HEK293 (cell line): Measurements from ENCODE around the gene HSD17B1.

Experiments
- CTCF ChIA-PET: fragments of 350-600 bp; formaldehyde crosslinking; extraction: SDS; loops from one replicate; lab custom pipeline; 2021; ENCODE audit warnings: antibody characterized with exemption; lab: Yijun Ruan, JAX
- POLR2A ChIA-PET: fragments of 300-600 bp; formaldehyde crosslinking; extraction: SDS; loops from one replicate; lab custom pipeline; 2020; ENCODE audit warnings: antibody characterized with exemption, inconsistent platforms; lab: Yijun Ruan, JAX
- H3K27ac ChIP-seq: fragments of 200-500 bp; sonication (Bioruptor generic); 2 replicates; pipeline ENCODE4 v1.5.1; 2014; ENCODE audit warnings: low read depth, low read length, control low read depth, inconsistent platforms; ENCODE audit errors: extremely low read depth
- H3K36me3 ChIP-seq, 2 experiments: fragments of 200-500 bp in 1 of 2; sonication (Bioruptor generic) in 1 of 2; 1 replicate in 1 of 2; 2 replicates in 1 of 2; pipeline ENCODE4 v1.5.1; 2014 to 2017; ENCODE audit warnings: inconsistent platforms in 2 of 2, low read length in 2 of 2; ENCODE audit not compliant: control insufficient read depth in 2 of 2, insufficient read depth in 1 of 2
- H3K4me1 ChIP-seq: fragments of 200-500 bp; sonication (Bioruptor generic); 2 replicates; pipeline ENCODE4 v1.5.1; 2014; ENCODE audit warnings: mild to moderate bottlenecking, low read length, inconsistent platforms; ENCODE audit not compliant: control insufficient read depth, insufficient read depth
- H3K4me3 ChIP-seq: 2 replicates; pipeline ENCODE4 v1.5.1; 2011; ENCODE audit warnings: low read depth, mild to moderate bottlenecking, control low read depth, low read length, moderate library complexity
- H3K9me3 ChIP-seq: fragments of 200-500 bp; sonication (Bioruptor generic); 2 replicates; pipeline ENCODE4 v1.5.1; 2014; ENCODE audit warnings: low read depth, low read length, inconsistent platforms; ENCODE audit not compliant: control insufficient read depth, insufficient read depth
- PRDM6 ChIP-seq: fragments of 450-650 bp; formaldehyde crosslinking; IDR thresholded peaks from 2 replicates; pipeline ENCODE4 v1.5.1; 2017; ENCODE audit warnings: missing biosample characterization, missing genetic modification characterization
- TSHZ1 ChIP-seq: fragments of 450-650 bp; formaldehyde crosslinking; IDR thresholded peaks from 2 replicates; pipeline ENCODE4 v1.5.1; 2016; ENCODE audit warnings: missing biosample characterization, missing genetic modification characterization, borderline replicate concordance
- WT1 ChIP-seq: fragments of 450-650 bp; formaldehyde crosslinking; IDR thresholded peaks from 2 replicates; pipeline ENCODE4 v1.5.1; 2016; ENCODE audit warnings: missing biosample characterization, missing genetic modification characterization
- ZNF146 ChIP-seq: fragments of 450-650 bp; formaldehyde crosslinking; IDR thresholded peaks from 2 replicates; pipeline ENCODE4 v1.5.1; 2016; ENCODE audit warnings: missing biosample characterization, missing genetic modification characterization
- ZNF280D ChIP-seq: fragments of 450-650 bp; formaldehyde crosslinking; IDR thresholded peaks from 2 replicates; pipeline ENCODE4 v1.5.1; 2016; ENCODE audit warnings: missing biosample characterization, missing genetic modification characterization
- ZNF302 ChIP-seq: fragments of 450-650 bp; formaldehyde crosslinking; IDR thresholded peaks from 2 replicates; pipeline ENCODE4 v1.5.1; 2016; ENCODE audit warnings: missing biosample characterization, missing genetic modification characterization, low read depth
- ZNF324 ChIP-seq: fragments of 450-650 bp; formaldehyde crosslinking; IDR thresholded peaks from 2 replicates; pipeline ENCODE4 v1.5.1; 2016; ENCODE audit warnings: missing biosample characterization, missing genetic modification characterization
- ZNF335 ChIP-seq: fragments of 450-650 bp; formaldehyde crosslinking; conservative IDR thresholded peaks from 2 replicates; pipeline ENCODE4 v1.5.1; 2016; ENCODE audit warnings: missing biosample characterization, missing genetic modification characterization
- ZNF394 ChIP-seq: fragments of 450-650 bp; formaldehyde crosslinking; IDR thresholded peaks from 2 replicates; pipeline ENCODE4 v1.5.1; 2016; ENCODE audit warnings: missing biosample characterization, missing genetic modification characterization, mild to moderate bottlenecking, moderate library complexity, borderline replicate concordance
- ZNF513 ChIP-seq: fragments of 450-650 bp; IDR thresholded peaks from 2 replicates; pipeline ENCODE4 v1.5.1; 2018; ENCODE audit warnings: missing biosample characterization, missing genetic modification characterization
- ZNF629 ChIP-seq: fragments of 450-650 bp; formaldehyde crosslinking; IDR thresholded peaks from 2 replicates; pipeline ENCODE4 v1.5.1; 2017; ENCODE audit warnings: missing biosample characterization, missing genetic modification characterization
- ZNF768 ChIP-seq: fragments of 450-650 bp; formaldehyde crosslinking; IDR thresholded peaks from 2 replicates; pipeline ENCODE4 v1.5.1; 2018; ENCODE audit warnings: missing biosample characterization, mild to moderate bottlenecking, missing genetic modification characterization
- TF ChIP-seq, protein P1 (sequence below): fragments of 450-650 bp; formaldehyde crosslinking; IDR thresholded peaks from 2 replicates; pipeline ENCODE4 v1.5.1; 2017; ENCODE audit warnings: missing biosample characterization, missing genetic modification characterization
- TF ChIP-seq, protein P2 (sequence below): fragments of 450-650 bp; formaldehyde crosslinking; IDR thresholded peaks from 2 replicates; pipeline ENCODE4 v1.5.1; 2016; ENCODE audit warnings: missing biosample characterization, missing genetic modification characterization
- TF ChIP-seq, protein P3 (sequence below): fragments of 450-650 bp; formaldehyde crosslinking; IDR thresholded peaks from 2 replicates; pipeline ENCODE4 v1.5.1; 2017; ENCODE audit warnings: missing biosample characterization, missing genetic modification characterization

Gene HSD17B1

GRCh38 chr17:42553866-42554249, 1.1 kb downstream of the HSD17B1 start:
- peaks cover 7% of the 10 kb centered on the region; the same call in 1 of the 2 replicates for H3K4me1 ChIP-seq
- no peak for TF ChIP-seq TSHZ1
- no peak for TF ChIP-seq ZNF394
- TF ChIP-seq ZNF302 (tag by site-specific recombination), result no peak
- TF ChIP-seq ZNF768, result peak; percentile 99; the same call in 1 of the 2 replicates
- TF ChIP-seq, all 188 proteins: peak for 1
- H3K36me3 ChIP-seq, result peaks cover 0 to 4% of the 10 kb centered on the region in 2 experiments; a peak in 2 of 3 replicates
- peak overlapping the region; percentile 95 for H3K27ac ChIP-seq
- no peaks in the 10 kb centered on the region for H3K9me3 ChIP-seq
- CTCF ChIA-PET, result interaction anchor here (1.0 to 1.4 kb wide), 3 partner anchors 11 to 24 kb away, joined by 3 to 4 read pairs (median 3); no protein-coding TSS in a partner anchor
- H3K4me3 ChIP-seq, result peak overlapping the region; percentile 68
- POLR2A ChIA-PET, result interaction anchor here (0.9 to 2.4 kb wide), 10 partner anchors 8 to 278 kb away, joined by 3 to 16 read pairs (median 6); partner anchors contain the start of genes CAVIN1, MLX, NAGLU and PSMC3IP

- Histone ChIP-seq H3K9me3 (no peaks in the 10 kb centered on the region), H3K4me3 (peak overlapping the region; percentile 68), H3K27ac (peak overlapping the region; percentile 95), H3K36me3 (peaks cover 0 to 4% of the 10 kb centered on the region in 2 experiments; a peak in 2 of 3 replicates), H3K4me1 (peaks cover 5% of the 10 kb centered on the region; the same call in 1 of the 2 replicates)
- ChIA-PET POLR2A (interaction anchor here (0.7 to 2.4 kb wide), 13 partner anchors 8 to 279 kb away, joined by 3 to 16 read pairs (median 5); partner anchors contain the start of genes CAVIN1, MLX, NAGLU and PSMC3IP), CTCF (interaction anchor here (0.6 to 1.6 kb wide), 10 partner anchors 8 to 453 kb away, joined by 3 to 8 read pairs (median 4); partner anchors contain the start of genes NAGLU and PSMC3IP)
- no peak; the same call in 1 of the 2 replicates for TF ChIP-seq ZNF324
- TF ChIP-seq, protein P1, sequence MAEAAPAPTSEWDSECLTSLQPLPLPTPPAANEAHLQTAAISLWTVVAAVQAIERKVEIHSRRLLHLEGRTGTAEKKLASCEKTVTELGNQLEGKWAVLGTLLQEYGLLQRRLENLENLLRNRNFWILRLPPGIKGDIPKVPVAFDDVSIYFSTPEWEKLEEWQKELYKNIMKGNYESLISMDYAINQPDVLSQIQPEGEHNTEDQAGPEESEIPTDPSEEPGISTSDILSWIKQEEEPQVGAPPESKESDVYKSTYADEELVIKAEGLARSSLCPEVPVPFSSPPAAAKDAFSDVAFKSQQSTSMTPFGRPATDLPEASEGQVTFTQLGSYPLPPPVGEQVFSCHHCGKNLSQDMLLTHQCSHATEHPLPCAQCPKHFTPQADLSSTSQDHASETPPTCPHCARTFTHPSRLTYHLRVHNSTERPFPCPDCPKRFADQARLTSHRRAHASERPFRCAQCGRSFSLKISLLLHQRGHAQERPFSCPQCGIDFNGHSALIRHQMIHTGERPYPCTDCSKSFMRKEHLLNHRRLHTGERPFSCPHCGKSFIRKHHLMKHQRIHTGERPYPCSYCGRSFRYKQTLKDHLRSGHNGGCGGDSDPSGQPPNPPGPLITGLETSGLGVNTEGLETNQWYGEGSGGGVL (tag by site-specific recombination), result no peak
- no peak; the same call in 1 of the 2 replicates for TF ChIP-seq PRDM6
- TF ChIP-seq, protein P2, sequence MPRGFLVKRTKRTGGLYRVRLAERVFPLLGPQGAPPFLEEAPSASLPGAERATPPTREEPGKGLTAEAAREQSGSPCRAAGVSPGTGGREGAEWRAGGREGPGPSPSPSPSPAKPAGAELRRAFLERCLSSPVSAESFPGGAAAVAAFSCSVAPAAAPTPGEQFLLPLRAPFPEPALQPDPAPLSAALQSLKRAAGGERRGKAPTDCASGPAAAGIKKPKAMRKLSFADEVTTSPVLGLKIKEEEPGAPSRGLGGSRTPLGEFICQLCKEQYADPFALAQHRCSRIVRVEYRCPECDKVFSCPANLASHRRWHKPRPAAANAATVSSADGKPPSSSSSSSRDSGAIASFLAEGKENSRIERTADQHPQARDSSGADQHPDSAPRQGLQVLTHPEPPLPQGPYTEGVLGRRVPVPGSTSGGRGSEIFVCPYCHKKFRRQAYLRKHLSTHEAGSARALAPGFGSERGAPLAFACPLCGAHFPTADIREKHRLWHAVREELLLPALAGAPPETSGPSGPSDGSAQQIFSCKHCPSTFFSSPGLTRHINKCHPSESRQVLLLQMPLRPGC (tag by site-specific recombination), result peak; percentile 55
- TF ChIP-seq ZNF513 (tag by site-specific recombination), result peak; percentile 47; the same call in 1 of the 2 replicates
- TF ChIP-seq ZNF335 (tag by site-specific recombination), result peak; percentile 96
- peak; percentile 8; the same call in 1 of the 2 replicates for TF ChIP-seq WT1 (tag by site-specific recombination)
- no peak for TF ChIP-seq ZNF280D (tag by site-specific recombination)
- TF ChIP-seq ZNF629, result peak; percentile 98
- TF ChIP-seq, protein P3, sequence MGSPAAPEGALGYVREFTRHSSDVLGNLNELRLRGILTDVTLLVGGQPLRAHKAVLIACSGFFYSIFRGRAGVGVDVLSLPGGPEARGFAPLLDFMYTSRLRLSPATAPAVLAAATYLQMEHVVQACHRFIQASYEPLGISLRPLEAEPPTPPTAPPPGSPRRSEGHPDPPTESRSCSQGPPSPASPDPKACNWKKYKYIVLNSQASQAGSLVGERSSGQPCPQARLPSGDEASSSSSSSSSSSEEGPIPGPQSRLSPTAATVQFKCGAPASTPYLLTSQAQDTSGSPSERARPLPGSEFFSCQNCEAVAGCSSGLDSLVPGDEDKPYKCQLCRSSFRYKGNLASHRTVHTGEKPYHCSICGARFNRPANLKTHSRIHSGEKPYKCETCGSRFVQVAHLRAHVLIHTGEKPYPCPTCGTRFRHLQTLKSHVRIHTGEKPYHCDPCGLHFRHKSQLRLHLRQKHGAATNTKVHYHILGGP (tag by site-specific recombination), result no peak
- TF ChIP-seq ZNF146 (tag by site-specific recombination), result peak; percentile 5
These were observed 1.8 kb downstream of the HSD17B1 start for GRCh38 chr17:42554250-42555121.
